Hepatocyte (in vitro differentiated cells): Measurements from ENCODE around the gene PREX1. TPM values are rescaled to one million over a fixed set of nuclear protein-coding genes. Genes with fewer than 3 reads are reported as not detected.
"Not testable (repeated sequence)": the region's sequence is repeated elsewhere in the genome, so short reads cannot be mapped to it uniquely, and the experiment has no call there.

Source experiments
- DNase-seq: peaks from one replicate; pipeline ENCODE4 v3.0.0-alpha.2; 2016; ENCODE audit warnings: low spot score
- H2AFZ ChIP-seq: fragments of 200-600 bp; sonication (generic); 2 replicates; pipeline ENCODE4 v1.6.0; 2016; ENCODE audit warnings: antibody characterized with exemption, mild to moderate bottlenecking
- H3K27ac ChIP-seq: fragments of 200-600 bp; sonication (generic); 2 replicates; pipeline ENCODE4 v1.5.1; 2016; ENCODE audit warnings: mild to moderate bottlenecking
- H3K27me3 ChIP-seq: fragments of 200-600 bp; sonication (generic); 2 replicates; pipeline ENCODE4 v1.6.1; 2016
- H3K36me3 ChIP-seq: fragments of 200-600 bp; sonication (generic); replicated peaks from 2 replicates; pipeline ENCODE4 v1.5.1; 2016; ENCODE audit warnings: low read depth; ENCODE audit not compliant: insufficient read depth
- H3K4me1 ChIP-seq: fragments of 200-600 bp; sonication (generic); 2 replicates; pipeline ENCODE4 v1.5.1; 2016; ENCODE audit warnings: mild to moderate bottlenecking, moderate library complexity; ENCODE audit not compliant: insufficient read depth
- H3K4me2 ChIP-seq: fragments of 200-600 bp; sonication (generic); 2 replicates; pipeline ENCODE4 v1.6.0; 2016
- H3K4me3 ChIP-seq: fragments of 200-600 bp; sonication (generic); 2 replicates; pipeline ENCODE4 v1.5.1; 2016; ENCODE audit warnings: mild to moderate bottlenecking
- H3K79me2 ChIP-seq: fragments of 200-600 bp; sonication (generic); 2 replicates; pipeline ENCODE4 v1.6.0; 2017; ENCODE audit warnings: mild to moderate bottlenecking
- H3K9me2 ChIP-seq: fragments of 200-600 bp; sonication (generic); replicated peaks from 2 replicates; pipeline ENCODE4 v1.6.0; 2017; ENCODE audit warnings: mild to moderate bottlenecking; ENCODE audit not compliant: insufficient read depth
- H3K9me3 ChIP-seq: fragments of 200-600 bp; sonication (generic); 2 replicates; pipeline ENCODE4 v1.5.1; 2016; ENCODE audit warnings: low read depth, mild to moderate bottlenecking
- H4K20me1 ChIP-seq: fragments of 200-600 bp; sonication (generic); 2 replicates; pipeline ENCODE4 v1.6.0; 2016; ENCODE audit warnings: mild to moderate bottlenecking; ENCODE audit not compliant: insufficient read depth, poor library complexity, severe bottlenecking
- CTCF ChIP-seq: fragments of 200-600 bp; sonication (generic); IDR thresholded peaks from 2 replicates; pipeline ENCODE4 v1.5.1; 2016; ENCODE audit warnings: antibody characterized with exemption, mild to moderate bottlenecking; ENCODE audit not compliant: poor library complexity
- EZH2 ChIP-seq: fragments of 200-600 bp; sonication (generic); IDR thresholded peaks from 2 replicates; pipeline ENCODE4 v1.6.1; 2016; ENCODE audit warnings: antibody characterized with exemption, mild to moderate bottlenecking, borderline replicate concordance
- EZH2phosphoT487 ChIP-seq: fragments of 200-600 bp; sonication (generic); IDR thresholded peaks from one replicate; pipeline ENCODE4 v1.6.1; 2018; ENCODE audit warnings: antibody characterized with exemption, mild to moderate bottlenecking, low read depth, moderate library complexity; ENCODE audit not compliant: unreplicated experiment, severe bottlenecking
- WGBS: methylation state at CpG from one replicate; pipeline ENCODE4 v1.1.6; 2016; ENCODE audit warnings: low lambda C conversion rate; ENCODE audit errors: missing lambda C conversion rate; 5-methylcytosine and 5-hydroxymethylcytosine counted together
- polyA plus RNA-seq: library from polyadenylated mRNA; unstranded; fragments of >200 nt; fragmentation: Nextera tagmentation; extraction: Ambion mirVana; gene quantifications from 2 replicates; pipeline ENCODE4 v1.2.1, GENCODE V29; 2016
- total RNA-seq: library from RNA; depleted of rRNA; stranded (reverse); fragments of >200 nt; gene quantifications from 2 replicates; pipeline ENCODE4 v1.2.3, GENCODE V29; 2014

Gene PREX1
- total and polyA plus RNA-seq, 2 experiments from 2014 or later: 1.8 to 2.9 TPM

GRCh38 chr20:48813930-48814546 lies 13.8 kb downstream of the PREX1 start:
- H2AFZ ChIP-seq: no peak overlapping the region
- H3K27ac ChIP-seq: no peak overlapping the region
- H3K4me1 ChIP-seq: no peaks in the 10 kb centered on the region
- no peak for DNase-seq
- no peak overlapping the region for H3K4me3 ChIP-seq
- no peaks in the 10 kb centered on the region for H3K9me3 ChIP-seq
- no peaks in the 10 kb centered on the region for H3K36me3 ChIP-seq
- H3K4me2 ChIP-seq: no peak overlapping the region
- H3K27me3 ChIP-seq: no peaks in the 10 kb centered on the region
- TF ChIP-seq EZH2 (no peak), CTCF (no peak), EZH2phosphoT487 (no peak)
- 82% methylated on average over 5 of the region's 5 CpGs for WGBS
- H4K20me1 ChIP-seq: no peaks in the 10 kb centered on the region
- no peaks in the 10 kb centered on the region for H3K9me2 ChIP-seq
- no peaks in the 10 kb centered on the region for H3K79me2 ChIP-seq

- H2AFZ ChIP-seq: no peak overlapping the region
- no peaks in the 10 kb centered on the region for H3K9me2 ChIP-seq
- H3K27me3 ChIP-seq: no peaks in the 10 kb centered on the region
- no peaks in the 10 kb centered on the region for H3K9me3 ChIP-seq
- TF ChIP-seq CTCF: no peak
- no peak for TF ChIP-seq EZH2phosphoT487
- no peak for TF ChIP-seq EZH2
- no peak for DNase-seq
- no peaks in the 10 kb centered on the region for H3K79me2 ChIP-seq
- H4K20me1 ChIP-seq: no peaks in the 10 kb centered on the region
- WGBS: 72% methylated on average over 3 of the region's 3 CpGs
- H3K36me3 ChIP-seq: no peaks in the 10 kb centered on the region
- no peaks in the 10 kb centered on the region for H3K4me1 ChIP-seq
- H3K27ac ChIP-seq: no peak overlapping the region
- H3K4me2 ChIP-seq: no peak overlapping the region
- H3K4me3 ChIP-seq: no peak overlapping the region
Measured at GRCh38 chr20:48813446-48813747, 14.4 kb downstream of the PREX1 start.

GRCh38 chr20:48812600-48813445 lies 15.0 kb downstream of the PREX1 start:
- H3K4me2 ChIP-seq: no peak overlapping the region
- H3K27me3 ChIP-seq: no peaks in the 10 kb centered on the region
- no peak for DNase-seq
- H3K36me3 ChIP-seq: no peaks in the 10 kb centered on the region
- H3K4me1 ChIP-seq: no peaks in the 10 kb centered on the region
- 93% methylated on average over 15 of the region's 15 CpGs for WGBS
- no peaks in the 10 kb centered on the region for H3K9me2 ChIP-seq
- no peaks in the 10 kb centered on the region for H3K79me2 ChIP-seq
- TF ChIP-seq CTCF (no peak), EZH2phosphoT487 (no peak), EZH2 (no peak)
- H2AFZ ChIP-seq: no peak overlapping the region
- no peaks in the 10 kb centered on the region for H3K9me3 ChIP-seq
- H3K27ac ChIP-seq: no peak overlapping the region
- H3K4me3 ChIP-seq: no peak overlapping the region
- H4K20me1 ChIP-seq: no peaks in the 10 kb centered on the region

- not testable (repeated sequence) for H2AFZ ChIP-seq, H3K27ac ChIP-seq, H3K36me3 ChIP-seq, H3K27me3 ChIP-seq, H3K4me1 ChIP-seq, H3K9me2 ChIP-seq, H3K4me2 ChIP-seq, H3K4me3 ChIP-seq, H3K79me2 ChIP-seq, H4K20me1 ChIP-seq, H3K9me3 ChIP-seq, DNase-seq
- 78% methylated on average over 1 of the region's 1 CpG for WGBS
Measured at GRCh38 chr20:48812114-48812513, 15.7 kb downstream of the PREX1 start.
